Osteocyte (in vitro differentiated cells): ENCODE results near the gene SERPINA5. TPM values are rescaled to one million over a fixed set of nuclear protein-coding genes. Genes with fewer than 3 reads are reported as not detected.

Experiments used
- DNase-seq: peaks from one replicate; pipeline ENCODE4 v3.0.0; 2021; ENCODE audit warnings: mixed read lengths; ENCODE audit not compliant: unreplicated experiment; ENCODE audit errors: extremely low spot score
- H3K27ac Mint-ChIP-seq: one replicate; pipeline ENCODE4 v1.8.0; 2021; ENCODE audit warnings: mild to moderate bottlenecking, mixed read lengths; ENCODE audit not compliant: unreplicated experiment
- H3K27me3 Mint-ChIP-seq: one replicate; pipeline ENCODE4 v1.8.0; 2021; ENCODE audit warnings: mixed read lengths; ENCODE audit not compliant: unreplicated experiment
- H3K36me3 Mint-ChIP-seq: one replicate; pipeline ENCODE4 v1.8.0; 2021; ENCODE audit warnings: mixed read lengths; ENCODE audit not compliant: unreplicated experiment
- H3K4me1 Mint-ChIP-seq: one replicate; pipeline ENCODE4 v1.8.0; 2021; ENCODE audit warnings: mixed read lengths; ENCODE audit not compliant: unreplicated experiment
- H3K4me3 Mint-ChIP-seq: one replicate; pipeline ENCODE4 v1.8.0; 2021; ENCODE audit warnings: mild to moderate bottlenecking, moderate library complexity, mixed read lengths; ENCODE audit not compliant: unreplicated experiment
- H3K9me3 Mint-ChIP-seq: one replicate; pipeline ENCODE4 v1.8.0; 2021; ENCODE audit warnings: mixed read lengths; ENCODE audit not compliant: unreplicated experiment
- CTCF ChIP-seq: fragments of 200-600 bp; sonication (generic); IDR thresholded peaks from 2 replicates; pipeline ENCODE4 v1.5.0; 2021; ENCODE audit warnings: antibody characterized with exemption, mild to moderate bottlenecking, moderate library complexity
- total RNA-seq: library from RNA; stranded (reverse); gene quantifications from 2 replicates; pipeline ENCODE4 v1.2.1, GENCODE V29; 2021

The SERPINA5 gene
- total RNA-seq, 1 donor from 2014 or later = 0.16 TPM

- no peaks in the 10 kb centered on the region for H3K9me3 Mint-ChIP-seq
- peaks cover under 1% of the 10 kb centered on the region for H3K27me3 Mint-ChIP-seq
- no peak for TF ChIP-seq CTCF
- H3K4me1 Mint-ChIP-seq = peaks cover 2% of the 10 kb centered on the region
- no peak overlapping the region for H3K27ac Mint-ChIP-seq
- DNase-seq = no peak
- no peaks in the 10 kb centered on the region for H3K36me3 Mint-ChIP-seq
- H3K4me3 Mint-ChIP-seq = no peak overlapping the region
These were observed 58.0 kb downstream of the SERPINA5 start for GRCh38 chr14:94638961-94639817.

GRCh38 chr14:94640721-94641631, 59.8 kb downstream of the SERPINA5 start:
- H3K27ac Mint-ChIP-seq = no peak overlapping the region
- no peak for TF ChIP-seq CTCF
- peaks cover 4% of the 10 kb centered on the region for H3K4me1 Mint-ChIP-seq
- no peaks in the 10 kb centered on the region for H3K27me3 Mint-ChIP-seq
- no peak for DNase-seq
- no peaks in the 10 kb centered on the region for H3K9me3 Mint-ChIP-seq
- no peaks in the 10 kb centered on the region for H3K36me3 Mint-ChIP-seq
- no peak overlapping the region for H3K4me3 Mint-ChIP-seq

GRCh38 chr14:94641632-94641955, 60.4 kb downstream of the SERPINA5 start:
- no peaks in the 10 kb centered on the region for H3K36me3 Mint-ChIP-seq
- H3K4me3 Mint-ChIP-seq = no peak overlapping the region
- H3K27me3 Mint-ChIP-seq = no peaks in the 10 kb centered on the region
- no peak for DNase-seq
- H3K9me3 Mint-ChIP-seq = no peaks in the 10 kb centered on the region
- peaks cover 10% of the 10 kb centered on the region for H3K4me1 Mint-ChIP-seq
- TF ChIP-seq CTCF = no peak
- H3K27ac Mint-ChIP-seq = no peak overlapping the region

Other genes with a start within 250 kb of the SERPINA5 start
- gene SERPINA2, start 214.7 kb upstream of the SERPINA5 start, total RNA-seq = not detected in 2 replicates
- not detected in 2 replicates for gene SERPINA1, start 192.8 kb upstream of the SERPINA5 start, total RNA-seq
- gene SERPINA11, start 128.6 kb upstream of the SERPINA5 start, total RNA-seq = not detected in 2 replicates
- not detected in 2 replicates for gene SERPINA9, start 105.2 kb upstream of the SERPINA5 start, total RNA-seq
- gene SERPINA12, start 72.0 kb upstream of the SERPINA5 start, total RNA-seq = not detected in 2 replicates
- gene SERPINA4, start 20.0 kb upstream of the SERPINA5 start, total RNA-seq = not detected in 2 replicates
- 1.2 and 1.6 TPM in 2 replicates for gene SERPINA3, start 31.0 kb downstream of the SERPINA5 start, total RNA-seq
- not detected in 2 replicates for gene GSC, start 188.7 kb downstream of the SERPINA5 start, total RNA-seq